SU-DHL-6 (cell line): ENCODE measurements around the gene TRAF3IP3.
A peak's percentile ranks its signal among the peaks of the same experiment; 100 is the strongest.

ENCODE experiments used
- H2AFZ ChIP-seq: fragments of 200-600 bp; sonication (generic); 2 replicates; pipeline ENCODE4 v1.6.1; 2014; ENCODE audit warnings: low read depth, mild to moderate bottlenecking, moderate library complexity, mixed read lengths, antibody characterized with exemption, low read length; ENCODE audit not compliant: severe bottlenecking
- H3F3A ChIP-seq: fragments of 200-600 bp; shearing (Covaris generic); 2 replicates; pipeline ENCODE4 v1.6.0; 2016; ENCODE audit warnings: antibody characterized with exemption, mild to moderate bottlenecking; ENCODE audit not compliant: insufficient read depth
- H3K27ac ChIP-seq: fragments of 200-600 bp; sonication (generic); 2 replicates; pipeline ENCODE4 v1.5.1; 2016; ENCODE audit warnings: low read depth, mild to moderate bottlenecking, low read length, moderate library complexity, mixed read lengths
- H3K27me3 ChIP-seq: fragments of 200-600 bp; sonication (generic), shearing (Covaris generic); 2 replicates; pipeline ENCODE4 v1.6.0; 2014; ENCODE audit warnings: mild to moderate bottlenecking, low read length
- H3K36me3 ChIP-seq: fragments of 200-600 bp; sonication (generic); 2 replicates; pipeline ENCODE4 v1.6.1; 2014; ENCODE audit warnings: mild to moderate bottlenecking, low read length, mixed read lengths
- H3K4me2 ChIP-seq: fragments of 300-600, 200-600 bp; shearing (Covaris generic), sonication (generic); 2 replicates; pipeline ENCODE4 v1.6.0; 2014; ENCODE audit warnings: low read length, low read depth, mild to moderate bottlenecking; ENCODE audit not compliant: poor library complexity, severe bottlenecking
- H3K4me3 ChIP-seq: fragments of 200-600 bp; sonication (generic); 2 replicates; pipeline ENCODE4 v1.5.1; 2014; ENCODE audit warnings: antibody characterized with exemption, low read length, mild to moderate bottlenecking, mixed read lengths; ENCODE audit not compliant: insufficient read depth, poor library complexity, severe bottlenecking
- H3K79me2 ChIP-seq: fragments of 200-600 bp; sonication (generic); 2 replicates; pipeline ENCODE4 v1.6.1; 2014; ENCODE audit warnings: mild to moderate bottlenecking, low read length, moderate library complexity; ENCODE audit not compliant: insufficient read depth
- H3K9ac ChIP-seq: fragments of 200-600 bp; sonication (generic); 2 replicates; pipeline ENCODE4 v1.7.0; 2014; ENCODE audit warnings: mild to moderate bottlenecking, low read length
- H3K9me2 ChIP-seq: fragments of 200-600 bp; sonication (generic); replicated peaks from 2 replicates; pipeline ENCODE4 v1.6.1; 2014; ENCODE audit warnings: low read length; ENCODE audit not compliant: insufficient read depth
- H3K9me3 ChIP-seq: fragments of 200-600 bp; sonication (generic); 2 replicates; pipeline ENCODE4 v1.6.1; 2014; ENCODE audit warnings: low read length, mixed read lengths; ENCODE audit not compliant: insufficient read depth
- H4K20me1 ChIP-seq: fragments of 200-600 bp; sonication (generic); 2 replicates; pipeline ENCODE4 v1.6.1; 2014; ENCODE audit warnings: low read depth, mild to moderate bottlenecking, antibody characterized with exemption, low read length, moderate library complexity, mixed read lengths
- EZH2phosphoT487 ChIP-seq: fragments of 200-600 bp; sonication (generic), shearing (Covaris generic); conservative IDR thresholded peaks from 2 replicates; pipeline ENCODE4 v1.6.1; 2018; ENCODE audit warnings: mild to moderate bottlenecking, antibody characterized with exemption, low read length, moderate library complexity, mixed read lengths
- TF ChIP-seq, protein P1 (sequence below): fragments of 200-600 bp; sonication (generic); IDR thresholded peaks from one replicate; pipeline ENCODE4 v1.5.1; 2017; ENCODE audit warnings: antibody characterized with exemption, mild to moderate bottlenecking, low read length, moderate library complexity; ENCODE audit not compliant: insufficient read depth, poor library complexity, severe bottlenecking

The TRAF3IP3 gene

DNA sequence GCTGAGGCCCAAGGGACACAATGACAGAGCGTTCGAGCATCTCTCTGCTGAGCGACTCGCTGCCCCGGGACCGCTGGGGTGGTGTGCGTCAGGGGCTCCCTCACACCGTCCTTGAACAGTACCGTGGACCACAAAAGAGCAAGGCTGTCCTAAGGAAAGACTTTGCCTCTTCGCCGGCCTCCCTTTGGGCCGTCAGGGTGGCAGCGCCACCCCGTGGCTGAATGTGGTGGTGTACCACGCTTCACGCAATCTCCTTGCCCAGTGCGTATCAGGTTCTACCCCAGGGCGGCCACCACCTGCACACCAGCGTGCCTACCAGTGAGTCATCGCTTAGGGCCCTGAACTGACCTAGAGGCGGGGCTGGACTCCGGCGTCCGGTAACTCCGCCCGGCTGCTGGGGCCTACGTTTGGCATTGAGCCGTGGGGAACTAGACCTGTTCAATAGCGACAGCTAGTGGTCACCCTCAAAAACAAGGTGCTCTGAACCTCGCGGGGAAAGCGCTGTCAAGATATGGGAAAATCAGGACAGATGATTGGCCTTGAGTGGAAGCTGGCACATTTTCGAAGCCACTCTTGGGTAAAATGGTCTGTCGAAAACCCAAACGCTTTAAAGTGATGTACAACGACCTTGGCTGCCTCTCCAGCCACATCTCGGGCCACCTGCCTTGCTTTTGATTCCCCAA lies 8.1 kb upstream of the TRAF3IP3 start:
- Histone ChIP-seq H3K79me2 (no peaks in the 10 kb centered on the region), H2AFZ (peak overlapping the region; percentile 52), H3K4me2 (peak overlapping the region; percentile 44), H3K9ac (peak overlapping the region; percentile 31; the same call in 1 of the 2 replicates), H4K20me1 (no peaks in the 10 kb centered on the region), H3F3A (peaks cover 10% of the 10 kb centered on the region; the same call in 1 of the 2 replicates), H3K27ac (no peak overlapping the region), H3K9me3 (no peaks in the 10 kb centered on the region), H3K9me2 (no peaks in the 10 kb centered on the region), H3K36me3 (no peaks in the 10 kb centered on the region), H3K4me3 (no peak overlapping the region), H3K27me3 (no peaks in the 10 kb centered on the region)
- TF ChIP-seq, protein P1, sequence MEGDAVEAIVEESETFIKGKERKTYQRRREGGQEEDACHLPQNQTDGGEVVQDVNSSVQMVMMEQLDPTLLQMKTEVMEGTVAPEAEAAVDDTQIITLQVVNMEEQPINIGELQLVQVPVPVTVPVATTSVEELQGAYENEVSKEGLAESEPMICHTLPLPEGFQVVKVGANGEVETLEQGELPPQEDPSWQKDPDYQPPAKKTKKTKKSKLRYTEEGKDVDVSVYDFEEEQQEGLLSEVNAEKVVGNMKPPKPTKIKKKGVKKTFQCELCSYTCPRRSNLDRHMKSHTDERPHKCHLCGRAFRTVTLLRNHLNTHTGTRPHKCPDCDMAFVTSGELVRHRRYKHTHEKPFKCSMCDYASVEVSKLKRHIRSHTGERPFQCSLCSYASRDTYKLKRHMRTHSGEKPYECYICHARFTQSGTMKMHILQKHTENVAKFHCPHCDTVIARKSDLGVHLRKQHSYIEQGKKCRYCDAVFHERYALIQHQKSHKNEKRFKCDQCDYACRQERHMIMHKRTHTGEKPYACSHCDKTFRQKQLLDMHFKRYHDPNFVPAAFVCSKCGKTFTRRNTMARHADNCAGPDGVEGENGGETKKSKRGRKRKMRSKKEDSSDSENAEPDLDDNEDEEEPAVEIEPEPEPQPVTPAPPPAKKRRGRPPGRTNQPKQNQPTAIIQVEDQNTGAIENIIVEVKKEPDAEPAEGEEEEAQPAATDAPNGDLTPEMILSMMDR: peak; percentile 98
- TF ChIP-seq EZH2phosphoT487: no peak

DNA sequence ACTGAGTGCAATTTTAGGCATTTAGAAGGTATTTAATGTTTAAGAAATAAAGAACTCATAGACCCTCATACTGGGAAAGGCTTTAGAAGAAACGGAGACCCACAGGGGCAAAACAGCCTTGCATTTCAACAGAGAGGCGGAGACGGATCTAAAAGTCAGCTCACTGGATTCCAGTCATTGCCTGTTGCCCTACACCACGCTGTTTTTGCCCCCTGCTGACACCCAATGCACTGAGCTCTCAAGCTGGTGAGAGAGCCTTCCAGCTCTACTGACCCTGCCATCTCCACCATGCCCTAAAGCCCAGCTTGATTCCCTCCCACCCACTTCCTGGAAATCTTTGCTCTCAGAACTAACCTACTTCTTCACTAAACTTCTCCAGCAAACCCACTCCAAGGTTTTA lies 7.2 kb upstream of the TRAF3IP3 start:
- no peaks in the 10 kb centered on the region for H3K9me3 ChIP-seq

DNA sequence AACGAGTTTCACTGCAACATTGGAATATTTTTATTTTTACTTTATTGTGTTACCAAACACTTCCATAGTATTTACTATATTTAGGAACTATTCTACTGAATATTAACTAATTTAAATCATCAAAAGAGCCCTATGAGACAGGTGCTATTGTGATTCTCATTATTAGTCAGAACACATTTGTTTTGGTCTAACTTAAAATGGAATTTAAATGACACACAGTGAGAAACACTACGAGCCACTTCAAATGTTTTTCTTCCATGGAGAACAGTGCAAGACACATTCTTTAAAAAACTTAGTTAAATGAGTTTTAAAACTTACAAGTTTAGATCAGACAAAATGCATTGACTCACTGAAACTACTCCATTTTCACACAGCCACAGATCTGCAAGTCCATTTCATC lies 6.6 kb upstream of the TRAF3IP3 start:
- no peaks in the 10 kb centered on the region for H4K20me1 ChIP-seq
- no peak overlapping the region for H3K27ac ChIP-seq
- TF ChIP-seq, protein P1: no peak
- TF ChIP-seq EZH2phosphoT487: no peak
- no peak overlapping the region for H3K4me3 ChIP-seq
- no peak overlapping the region for H3K4me2 ChIP-seq
- H3F3A ChIP-seq: peaks cover 10% of the 10 kb centered on the region; the same call in 1 of the 2 replicates
- no peaks in the 10 kb centered on the region for H3K36me3 ChIP-seq
- H3K9me2 ChIP-seq: no peaks in the 10 kb centered on the region
- no peak overlapping the region for H3K9ac ChIP-seq
- H3K27me3 ChIP-seq: no peaks in the 10 kb centered on the region
- H3K79me2 ChIP-seq: no peaks in the 10 kb centered on the region
- no peaks in the 10 kb centered on the region for H3K9me3 ChIP-seq
- H2AFZ ChIP-seq: no peak overlapping the region

More for the DNA sequence above, 7.2 kb upstream of the TRAF3IP3 start:
- no peak for TF ChIP-seq EZH2phosphoT487
- TF ChIP-seq, protein P1: no peak
- no peak overlapping the region for H3K9ac ChIP-seq
- H3F3A ChIP-seq: peaks cover 10% of the 10 kb centered on the region; the same call in 1 of the 2 replicates
- H3K27ac ChIP-seq: no peak overlapping the region
- no peaks in the 10 kb centered on the region for H3K36me3 ChIP-seq
- no peak overlapping the region for H3K4me2 ChIP-seq
- no peaks in the 10 kb centered on the region for H3K9me2 ChIP-seq
- H2AFZ ChIP-seq: peak overlapping the region; percentile 52
- no peaks in the 10 kb centered on the region for H3K27me3 ChIP-seq
- no peak overlapping the region for H3K4me3 ChIP-seq
- H3K79me2 ChIP-seq: no peaks in the 10 kb centered on the region
- no peaks in the 10 kb centered on the region for H4K20me1 ChIP-seq
